Esophagus squamous epithelium (tissue), 5 donors: ENCODE results near the gene ZDHHC9. TPM values are rescaled to one million over a fixed set of nuclear protein-coding genes. Genes with fewer than 3 reads are reported as not detected.

Experiments used
- DNase-seq: peaks from one replicate; lab custom pipeline; 2025; lab: John Stamatoyannopoulos, UW
- H3K27ac ChIP-seq, 4 donors: fragments of 200-600 bp; sonication (generic); one replicate each; pipeline ENCODE4 v1.5.1; 2016 to 2019; ENCODE audit warnings: mild to moderate bottlenecking in 1 of 4
- H3K27me3 ChIP-seq, 4 donors: fragments of 200-600 bp; sonication (generic); 1 replicate in 3 of 4; 2 replicates in 1 of 4; pipeline versions ENCODE4 v1.5.1 to v1.6.0; 2017 to 2021; ENCODE audit warnings: antibody characterized with exemption in 1 of 4
- H3K36me3 ChIP-seq, 3 donors: fragments of 200-600 bp; sonication (generic); one replicate each; pipeline ENCODE4 v1.5.1; 2016 to 2019
- H3K4me1 ChIP-seq, 3 donors: fragments of 200-600 bp; sonication (generic); one replicate each; pipeline ENCODE4 v1.5.1; 2017 to 2019
- H3K4me3 ChIP-seq, 4 donors: fragments of 200-600 bp; sonication (generic); 1 replicate in 3 of 4; 2 replicates in 1 of 4; pipeline ENCODE4 v1.5.1; 2016 to 2019; ENCODE audit warnings: mild to moderate bottlenecking in 2 of 4, moderate library complexity in 1 of 4
- H3K9me3 ChIP-seq, 3 donors: fragments of 200-600 bp; sonication (generic); one replicate each; pipeline ENCODE4 v1.5.1; 2016 to 2019
- CTCF ChIP-seq, 6 experiments: fragments of 450-650 bp in 4 of 6; fragments of 200-600 bp in 2 of 6; sonication (generic) in 2 of 6; IDR thresholded peaks; one replicate each; pipeline ENCODE4 v1.5.1; 2016 to 2019; ENCODE audit warnings: antibody characterized with exemption in 6 of 6, mild to moderate bottlenecking in 4 of 6, moderate library complexity in 4 of 6
- POLR2A ChIP-seq, 4 donors: fragments of 450-650 bp; IDR thresholded peaks; one replicate each; pipeline ENCODE4 v1.6.1; 2017; ENCODE audit warnings: antibody characterized with exemption in 4 of 4, mild to moderate bottlenecking in 4 of 4, moderate library complexity in 3 of 4
- WGBS, 2 donors: methylation state at CpG; one replicate each; pipeline ENCODE4 v1.1.5; 2018; 5-methylcytosine and 5-hydroxymethylcytosine counted together
- intact Hi-C: fragments of 100-400 bp; cut with DNase I; formaldehyde crosslinking; loops from one replicate; pipeline ENCODE4 v1.15.0; 2022
- total RNA-seq, 4 donors: library from RNA; depleted of rRNA; stranded (reverse); fragments of >200 nt; gene quantifications; one replicate each; pipeline ENCODE4 v1.1.0, GENCODE V29; 2016
- donor health status: DM: yes; HTN: yes; CAD: no.

The ZDHHC9 gene
- total RNA-seq, 4 donors from 2014 or later: 11.3 to 22.3 (median 12.8) TPM

DNA sequence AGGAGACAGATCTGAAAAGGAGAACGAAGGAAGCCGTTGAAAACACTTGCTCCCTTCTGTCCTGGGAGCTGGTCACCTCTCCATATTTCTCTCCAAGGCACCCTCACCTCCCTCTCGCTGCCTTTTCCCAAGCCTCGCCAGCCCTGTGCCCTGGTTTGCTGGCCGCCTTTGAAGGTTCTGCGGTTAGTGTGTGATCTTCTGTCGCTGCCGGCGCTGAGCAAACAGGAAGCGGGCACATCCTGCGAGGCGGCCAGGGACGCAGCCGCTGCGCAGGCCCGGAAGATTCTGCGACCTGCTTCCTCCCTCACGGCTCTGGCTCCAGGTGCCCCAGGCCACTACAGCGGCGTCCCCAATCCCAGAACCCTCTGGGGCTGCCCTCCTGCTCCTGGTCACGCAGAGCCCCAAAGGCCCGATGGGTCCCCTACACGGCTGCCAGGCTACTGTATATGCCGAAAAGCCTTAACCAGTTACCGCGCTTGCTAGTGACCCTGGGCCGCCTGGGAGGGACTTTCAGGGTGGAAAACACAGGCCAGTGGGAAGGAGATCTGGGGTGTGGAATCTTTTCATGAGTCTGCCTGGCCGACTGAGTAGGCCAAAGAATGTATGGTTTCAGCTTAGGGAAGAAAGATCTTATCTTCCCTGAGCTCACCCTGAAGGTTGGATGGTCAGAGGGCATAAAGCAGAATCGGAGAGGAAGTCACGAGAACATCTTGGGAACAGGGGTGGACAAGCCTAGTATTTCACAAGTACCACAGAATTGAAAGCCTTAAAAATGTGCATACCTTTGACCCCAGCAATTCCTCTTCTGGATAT is 66.3 kb downstream of the ZDHHC9 start:
- H3K36me3 ChIP-seq: no peaks in the 10 kb centered on the region
- H3K9me3 ChIP-seq: no peaks in the 10 kb centered on the region
- intact Hi-C loops: no loop called here
- H3K27me3 ChIP-seq: no peaks in the 10 kb centered on the region
- 34 to 73% methylated on average over 7 of the region's 30 CpGs for WGBS, 2 donors
- TF ChIP-seq CTCF (IDR thresholded peaks at IDR 0.05) (no peak), POLR2A (IDR thresholded peaks at IDR 0.05) (peak in 1 of 4 donors; percentile 45)
- H3K4me3 ChIP-seq: peak overlapping the region in 1 of 4 donors; percentile 32
- peak overlapping the region in 3 of 4 donors; percentile 50 to 83 (median 80) for H3K27ac ChIP-seq
- no peak for DNase-seq
- H3K4me1 ChIP-seq: no peaks in the 10 kb centered on the region

- Histone ChIP-seq H3K36me3 (no peaks in the 10 kb centered on the region), H3K27ac (peak overlapping the region in 2 of 4 donors; percentile 52 to 58), H3K4me1 (no peaks in the 10 kb centered on the region), H3K27me3 (no peaks in the 10 kb centered on the region), H3K9me3 (no peaks in the 10 kb centered on the region), H3K4me3 (no peak overlapping the region)
- intact Hi-C loops: no loop called here
- 71 to 80% methylated on average over 3 to 4 of the region's 4 CpGs for WGBS, 2 donors
- TF ChIP-seq CTCF (IDR thresholded peaks at IDR 0.05): no peak
- no peak for TF ChIP-seq POLR2A (IDR thresholded peaks at IDR 0.05)
- no peak for DNase-seq
Measured at GRCh38 chrX:129773649-129774458, 69.8 kb downstream of the ZDHHC9 start.

DNA sequence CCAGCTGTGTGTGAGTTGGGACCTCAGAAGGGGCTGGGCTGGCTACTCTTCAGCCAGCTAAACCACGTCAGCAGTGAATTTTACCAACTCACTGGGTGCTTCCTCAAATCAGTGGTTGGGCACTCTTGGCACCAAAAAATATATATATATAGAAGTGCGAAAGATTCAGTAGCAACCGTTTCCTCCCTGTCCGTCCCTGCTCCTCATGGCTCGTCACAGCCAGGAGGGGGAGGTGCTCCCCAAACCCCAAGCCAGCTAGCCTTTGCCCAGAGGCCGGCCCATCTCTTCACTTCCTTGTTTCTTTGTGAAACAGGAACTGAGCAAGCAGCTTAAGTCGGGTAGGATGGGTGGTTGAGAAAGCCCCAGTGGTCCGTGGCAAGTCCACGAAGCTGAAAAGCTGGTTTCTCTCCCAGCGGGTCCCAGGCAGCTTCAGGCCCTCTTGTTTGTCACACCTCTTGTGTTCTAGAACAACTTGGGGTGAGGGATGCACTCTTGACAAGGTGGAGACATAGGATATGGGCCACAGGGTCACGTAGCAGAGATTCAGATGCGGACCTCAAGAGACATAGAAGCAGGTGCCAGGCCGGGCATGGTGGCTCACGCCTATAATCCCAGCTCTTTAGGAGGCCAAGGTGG is 70.8 kb downstream of the ZDHHC9 start:
- 48% methylated on average over 11 of the region's 14 CpGs; no CpG with 5 or more reads in 1 of the 2 donors for WGBS, 2 donors
- Histone ChIP-seq H3K9me3 (no peaks in the 10 kb centered on the region), H3K4me3 (no peak overlapping the region), H3K36me3 (no peaks in the 10 kb centered on the region), H3K27ac (peak overlapping the region in 3 of 4 donors; percentile 30 to 79 (median 52)), H3K4me1 (no peaks in the 10 kb centered on the region), H3K27me3 (no peaks in the 10 kb centered on the region)
- intact Hi-C loops: no loop called here
- DNase-seq: peak; percentile 26
- TF ChIP-seq CTCF (IDR thresholded peaks at IDR 0.05): no peak
- TF ChIP-seq POLR2A (IDR thresholded peaks at IDR 0.05): no peak

DNA sequence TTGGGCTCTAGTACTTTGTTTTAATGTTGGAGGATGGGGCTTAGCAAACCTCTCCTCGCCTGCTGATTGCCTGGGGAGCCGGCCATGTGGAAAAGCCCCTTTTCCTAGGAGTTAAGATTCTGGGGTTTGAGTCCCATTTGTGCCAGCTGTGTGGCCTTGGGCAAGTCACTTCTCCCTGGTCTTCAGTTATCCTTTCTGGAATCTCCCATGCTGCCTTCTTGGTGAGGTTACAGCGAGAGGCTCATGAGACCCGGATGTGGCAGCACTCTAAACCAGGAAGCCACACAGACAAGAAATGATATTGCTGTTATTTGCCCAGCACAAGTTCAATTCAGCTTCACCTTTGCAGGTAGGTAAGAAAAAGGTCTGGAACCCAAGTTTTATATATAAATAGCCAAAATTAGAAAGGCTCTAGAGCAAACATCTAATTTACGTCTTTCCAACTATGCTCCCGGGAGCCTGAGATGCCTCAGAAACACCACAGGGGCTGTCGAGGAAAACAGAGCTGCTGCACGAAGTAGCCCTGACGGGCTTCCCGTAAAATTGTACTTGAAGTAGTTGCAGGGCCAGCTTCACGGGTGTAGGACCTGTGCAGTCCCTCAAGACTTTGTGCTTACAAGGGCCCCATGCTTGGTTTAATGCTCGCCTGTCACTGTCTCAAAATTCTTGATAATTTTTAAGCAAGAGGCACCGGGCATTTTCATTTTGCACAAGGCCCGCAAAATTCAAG is 72.3 kb downstream of the ZDHHC9 start:
- Histone ChIP-seq H3K27ac (peak overlapping the region in 1 of 4 donors; percentile 28), H3K36me3 (no peaks in the 10 kb centered on the region), H3K4me3 (no peak overlapping the region), H3K9me3 (no peaks in the 10 kb centered on the region), H3K4me1 (no peaks in the 10 kb centered on the region), H3K27me3 (no peaks in the 10 kb centered on the region)
- intact Hi-C loops: no loop called here
- TF ChIP-seq POLR2A (IDR thresholded peaks at IDR 0.05): no peak
- TF ChIP-seq CTCF (IDR thresholded peaks at IDR 0.05): no peak
- DNase-seq: no peak
- 71% methylated on average over 7 to 13 of the region's 14 CpGs for WGBS, 2 donors
